H1 (cell line): ENCODE measurements around the gene TMEM250. TPM values are rescaled to one million over a fixed set of nuclear protein-coding genes. Genes with fewer than 3 reads are reported as not detected.

Experiments used
- CTCF ChIA-PET: fragments of 300-600 bp; sonication (Branson Sonifier 250); formaldehyde crosslinking; loops from one replicate; lab custom pipeline; 2021; ENCODE audit not compliant: partially characterized antibody; lab: Charles Lee
- POLR2A ChIA-PET: fragments of 300-600 bp; sonication (Branson Sonifier 250); formaldehyde crosslinking; loops from one replicate; lab custom pipeline; 2021; ENCODE audit warnings: inconsistent platforms; ENCODE audit not compliant: partially characterized antibody; lab: Charles Lee
- DNase-seq, 2 experiments: peaks; one replicate each; pipeline versions ENCODE4 v3.0.0 to v3.0.0-alpha.2; 2010 to 2022; ENCODE audit warnings: low spot score in 2 of 2, low read depth in 1 of 2, mixed read lengths in 1 of 2
- FAIRE-seq: peaks from 2 replicates; lab custom pipeline; 2011; peaks lifted over from hg19 to GRCh38; lab: Jason Lieb, UNC
- H2AFZ ChIP-seq: 2 replicates; pipeline ENCODE4 v1.8.1; 2012; ENCODE audit warnings: low read length, inconsistent platforms
- H2AK5ac ChIP-seq: 2 replicates; pipeline ENCODE4 v1.6.1; 2013; ENCODE audit warnings: low read depth, low read length
- H2BK120ac ChIP-seq: replicated peaks from 2 replicates; pipeline ENCODE3; 2013; ENCODE audit warnings: low read depth, low read length, inconsistent platforms
- H2BK12ac ChIP-seq: 2 replicates; pipeline ENCODE4 v1.6.1; 2013; ENCODE audit warnings: low read depth, low read length
- H2BK15ac ChIP-seq: 2 replicates; pipeline ENCODE4 v1.6.1; 2013; ENCODE audit warnings: low read length
- H2BK20ac ChIP-seq: 2 replicates; pipeline ENCODE4 v1.6.1; 2013; ENCODE audit warnings: low read length
- H2BK5ac ChIP-seq: 2 replicates; pipeline ENCODE4 v1.6.1; 2013; ENCODE audit warnings: low read depth, low read length
- H3K14ac ChIP-seq: 2 replicates; pipeline ENCODE4 v1.6.1; 2013; ENCODE audit warnings: inconsistent platforms; ENCODE audit not compliant: insufficient read length
- H3K18ac ChIP-seq: 2 replicates; pipeline ENCODE4 v1.6.1; 2013; ENCODE audit warnings: low read length; ENCODE audit errors: extremely low read depth
- H3K23ac ChIP-seq: 2 replicates; pipeline ENCODE4 v1.6.1; 2013; ENCODE audit warnings: inconsistent platforms; ENCODE audit not compliant: insufficient read length
- H3K23me2 ChIP-seq: 2 replicates; pipeline ENCODE4 v1.6.1; 2013; ENCODE audit warnings: low read depth, low read length
- H3K27ac ChIP-seq: 2 replicates; pipeline ENCODE4 v1.6.1; 2011; ENCODE audit warnings: low read depth, low read length, inconsistent platforms
- H3K27me3 ChIP-seq, 4 experiments: replicated peaks in 1 of 4; 1 replicate in 1 of 4; 2 replicates in 3 of 4; pipeline versions ENCODE4 v1.6.1 to v1.8.1; 2011 to 2013; ENCODE audit warnings: low read length in 3 of 4, mild to moderate bottlenecking in 3 of 4, inconsistent platforms in 2 of 4, mixed read lengths in 2 of 4, moderate library complexity in 1 of 4; ENCODE audit not compliant: control insufficient read depth in 3 of 4, insufficient read depth in 3 of 4; ENCODE audit errors: extremely low read depth in 1 of 4
- H3K36me3 ChIP-seq, 4 experiments: 2 replicates each; pipeline versions ENCODE4 v1.6.1 to v1.8.1; 2011 to 2013; ENCODE audit warnings: mild to moderate bottlenecking in 4 of 4, low read length in 3 of 4, moderate library complexity in 2 of 4, control low read depth in 1 of 4, inconsistent platforms in 1 of 4; ENCODE audit not compliant: insufficient read depth in 4 of 4, control insufficient read depth in 2 of 4
- H3K4ac ChIP-seq: replicated peaks from 2 replicates; pipeline ENCODE3; 2013; ENCODE audit warnings: low read length, low read depth, mixed read lengths, inconsistent platforms; ENCODE audit not compliant: insufficient read length
- H3K4me1 ChIP-seq, 4 experiments: replicated peaks in 1 of 4; 1 replicate in 1 of 4; 2 replicates in 3 of 4; pipeline versions ENCODE4 v1.6.1 to v1.8.1; 2011 to 2013; ENCODE audit warnings: low read length in 3 of 4, inconsistent platforms in 2 of 4, mixed read lengths in 1 of 4; ENCODE audit not compliant: insufficient read depth in 4 of 4, control insufficient read depth in 3 of 4
- H3K4me2 ChIP-seq, 2 experiments: 2 replicates each; pipeline versions ENCODE4 v1.6.1 to v1.8.1; 2011 to 2013; ENCODE audit warnings: low read depth in 2 of 2, low read length in 2 of 2, control low read depth in 1 of 2, inconsistent platforms in 1 of 2, mild to moderate bottlenecking in 1 of 2; ENCODE audit not compliant: insufficient read depth in 1 of 2
- H3K4me3 ChIP-seq, 4 experiments: fragments of 200-600, 300-600 bp in 1 of 4; sonication (generic), shearing (Covaris generic), sonication (Bioruptor Twin) in 1 of 4; 2 replicates each; pipeline versions ENCODE4 v1.5.1 to v1.8.1; 2011 to 2016; ENCODE audit warnings: low read length in 4 of 4, low read depth in 3 of 4, control low read depth in 2 of 4, inconsistent platforms in 2 of 4, mild to moderate bottlenecking in 2 of 4, mixed read lengths in 1 of 4, moderate library complexity in 1 of 4; ENCODE audit not compliant: insufficient read depth in 2 of 4; ENCODE audit errors: extremely low read depth in 1 of 4
- H3K56ac ChIP-seq: replicated peaks from 2 replicates; pipeline ENCODE3; 2013; ENCODE audit warnings: low read depth, mild to moderate bottlenecking, mixed read lengths, low read length, inconsistent platforms; ENCODE audit not compliant: insufficient read length
- H3K79me1 ChIP-seq: 2 replicates; pipeline ENCODE4 v1.6.1; 2013; ENCODE audit warnings: low read depth, low read length, control low read depth
- H3K79me2 ChIP-seq, 2 experiments: 2 replicates each; pipeline versions ENCODE4 v1.6.1 to v1.8.1; 2012 to 2013; ENCODE audit warnings: low read length in 2 of 2, mild to moderate bottlenecking in 2 of 2, inconsistent platforms in 1 of 2; ENCODE audit not compliant: insufficient read depth in 2 of 2, control insufficient read depth in 1 of 2
- H3K9ac ChIP-seq, 4 experiments: replicated peaks in 1 of 4; 1 replicate in 1 of 4; 2 replicates in 3 of 4; pipeline versions ENCODE4 v1.6.1 to v1.8.1; 2011 to 2013; ENCODE audit warnings: low read depth in 3 of 4, low read length in 3 of 4, control low read depth in 2 of 4, mild to moderate bottlenecking in 2 of 4, moderate library complexity in 2 of 4, inconsistent platforms in 1 of 4; ENCODE audit errors: extremely low read depth in 1 of 4
- H3K9me3 ChIP-seq, 2 experiments: 2 replicates each; pipeline versions ENCODE4 v1.6.1 to v1.8.1; 2012 to 2013; ENCODE audit warnings: mild to moderate bottlenecking in 2 of 2, moderate library complexity in 2 of 2, control low read depth in 1 of 2, inconsistent platforms in 1 of 2, low read depth in 1 of 2, low read length in 1 of 2, mixed read lengths in 1 of 2; ENCODE audit not compliant: insufficient read depth in 2 of 2
- H4K20me1 ChIP-seq, 2 experiments: replicated peaks in 1 of 2; 2 replicates each; pipeline versions ENCODE3 to v1.8.1; 2011 to 2013; ENCODE audit warnings: inconsistent platforms in 2 of 2, low read length in 2 of 2, mild to moderate bottlenecking in 1 of 2; ENCODE audit not compliant: insufficient read depth in 2 of 2, control insufficient read depth in 1 of 2
- H4K5ac ChIP-seq: 2 replicates; pipeline ENCODE4 v1.6.1; 2013; ENCODE audit warnings: low read length, low read depth, mixed read lengths, inconsistent platforms; ENCODE audit not compliant: insufficient read length
- H4K8ac ChIP-seq: 2 replicates; pipeline ENCODE4 v1.8.0; 2013; ENCODE audit warnings: mild to moderate bottlenecking, moderate library complexity, low read length, inconsistent platforms; ENCODE audit not compliant: insufficient read depth; ENCODE audit errors: extremely low read depth
- H4K91ac ChIP-seq: replicated peaks from 2 replicates; pipeline ENCODE3; 2013; ENCODE audit warnings: low read length, mixed read lengths, inconsistent platforms; ENCODE audit not compliant: insufficient read length
- GABPA ChIP-seq: IDR thresholded peaks from 2 replicates; pipeline ENCODE4 v1.6.1; 2011; ENCODE audit warnings: mild to moderate bottlenecking, low read length, moderate library complexity, borderline replicate concordance; ENCODE audit not compliant: insufficient read depth
- SUZ12 ChIP-seq: fragments of 200-600 bp; sonication (generic); IDR thresholded peaks from 2 replicates; pipeline ENCODE4 v1.6.1; 2012; ENCODE audit warnings: mild to moderate bottlenecking, inconsistent platforms, low read length, moderate library complexity, mixed read lengths
- WGBS, 2 experiments: shearing (Covaris generic) in 1 of 2; methylation state at CpG; one replicate each; pipeline versions ENCODE4 v1.1.6 to v1.1.7; 2013 to 2015; ENCODE audit warnings: low lambda C conversion rate in 2 of 2, mixed read lengths in 2 of 2, inconsistent platforms in 1 of 2, low coverage in 1 of 2, missing lambda C conversion rate in 1 of 2; ENCODE audit not compliant: insufficient replicate concordance in 2 of 2, insufficient coverage in 1 of 2, insufficient read length in 1 of 2; ENCODE audit errors: extremely low coverage in 1 of 2, missing lambda C conversion rate in 1 of 2; 5-methylcytosine and 5-hydroxymethylcytosine counted together
- polyA plus RNA-seq, 7 experiments: library from polyadenylated mRNA; depleted of rRNA in 3 of 7; stranded (reverse) in 5 of 7; unstranded in 2 of 7; fragments of >200 nt in 5 of 7; fragments of 200-250 nt in 2 of 7; gene quantifications; 1 replicate in 5 of 7; 2 replicates in 1 of 7; 4 replicates in 1 of 7; pipeline versions ENCODE4 v1.2.1 to v1.2.3, GENCODE V29; 2011 to 2013; ENCODE audit warnings: missing spikeins in 2 of 7, mixed read lengths in 2 of 7
- total RNA-seq: library from RNA; stranded (reverse); fragmentation: NEBNext Ultra II Directional; extraction: Animal tissue kit (Norgen Biotek cat#: 25700); gene quantifications from 2 replicates; pipeline ENCODE4 v1.2.1, GENCODE V29; 2021

Gene TMEM250
- total and polyA plus RNA-seq, 2 of the 8 experiments (the other 6 are each of a cell fraction or from before 2014, with no cell fraction given), result 22.3 to 34.9 TPM

- H3K4me3 ChIP-seq, result no peak overlapping the region
- no peak overlapping the region for H3K18ac ChIP-seq
- H3K79me2 ChIP-seq, result no peaks in the 10 kb centered on the region
- H2BK15ac ChIP-seq, result no peak overlapping the region
- H3K23ac ChIP-seq, result no peak overlapping the region
- no peak for DNase-seq
- no peaks in the 10 kb centered on the region for H3K79me1 ChIP-seq
- ChIA-PET CTCF (interaction anchor here (0.5 to 3.3 kb wide), 25 partner anchors 8 to 1343 kb away, joined by 3 to 18 read pairs (median 3); no protein-coding TSS in a partner anchor), POLR2A (interaction anchor here (0.8 to 1.0 kb wide), 2 partner anchors 26 to 135 kb away, joined by 3 read pairs; no protein-coding TSS in a partner anchor)
- peak overlapping the region; percentile 6; the same call in 1 of the 2 replicates for H2BK20ac ChIP-seq
- H3K4me2 ChIP-seq, result no peak overlapping the region
- no peak overlapping the region for H4K5ac ChIP-seq
- no peak overlapping the region for H3K27ac ChIP-seq
- WGBS, 2 experiments, result 80% methylated on average over 33 of the region's 33 CpGs; no CpG with 5 or more reads in 1 of the 2 experiments
- no peak overlapping the region for H3K56ac ChIP-seq
- H3K27me3 ChIP-seq, result peaks cover 0 to 3% (median 1%) of the 10 kb centered on the region in 4 experiments; a peak in 2 of 7 replicates
- peak overlapping the region; percentile 48 for H2BK5ac ChIP-seq
- no peak overlapping the region for H4K91ac ChIP-seq
- H3K9me3 ChIP-seq, result no peaks in the 10 kb centered on the region
- no peak overlapping the region for H4K8ac ChIP-seq
- H3K23me2 ChIP-seq, result peaks cover 7% of the 10 kb centered on the region
- H2AK5ac ChIP-seq, result peak overlapping the region; percentile 99
- H3K4ac ChIP-seq, result no peak overlapping the region
- peak overlapping the region; percentile 32; the same call in 1 of the 2 replicates for H2BK12ac ChIP-seq
- H3K14ac ChIP-seq, result no peak overlapping the region
- no peaks in the 10 kb centered on the region for H3K36me3 ChIP-seq
- H4K20me1 ChIP-seq, result no peaks in the 10 kb centered on the region
- no peak overlapping the region for H2BK120ac ChIP-seq
- H3K9ac ChIP-seq, result peak overlapping the region in 1 of 4 experiments; percentile 37; a peak in 1 of 7 replicates
- no peak overlapping the region for H2AFZ ChIP-seq
- FAIRE-seq, result no peak
- TF ChIP-seq SUZ12, result no peak
- no peak for TF ChIP-seq GABPA
- H3K4me1 ChIP-seq, result peaks cover 3 to 39% (median 28%) of the 10 kb centered on the region in 4 experiments
These were observed 27.7 kb upstream of the TMEM250 start for GRCh38 chr9:136146126-136147037.
